LoVo (cell line): ENCODE results near the gene MYH1.

Source experiments
- DNase-seq: peaks from one replicate; pipeline ENCODE4 v3.0.0-alpha.2; 2016; ENCODE audit warnings: low spot score

The MYH1 gene

DNA sequence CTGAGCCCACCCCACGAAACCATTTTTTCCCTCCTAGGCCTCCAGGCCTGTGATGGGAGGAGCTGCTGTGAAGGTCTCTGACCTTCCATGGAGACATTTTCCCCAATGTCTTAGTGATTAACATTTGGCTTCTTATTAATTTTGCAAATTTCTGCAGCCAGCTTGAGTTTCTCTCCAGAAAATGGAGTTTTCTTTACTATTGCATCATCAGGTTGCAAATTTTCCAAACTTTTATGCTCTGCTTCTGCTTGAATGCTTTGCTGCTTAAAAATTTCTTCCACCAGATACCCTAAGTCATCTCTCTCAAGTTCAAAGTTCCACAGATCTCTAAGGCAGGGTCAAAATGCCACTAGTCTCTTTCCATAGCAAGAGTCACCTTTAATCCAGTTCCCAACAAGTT lies 36.1 kb downstream of the MYH1 start:
- DNase-seq: no peak

- DNase-seq: no peak
These were observed 40.6 kb downstream of the MYH1 start for GRCh38 chr17:10477701-10478100.

DNA sequence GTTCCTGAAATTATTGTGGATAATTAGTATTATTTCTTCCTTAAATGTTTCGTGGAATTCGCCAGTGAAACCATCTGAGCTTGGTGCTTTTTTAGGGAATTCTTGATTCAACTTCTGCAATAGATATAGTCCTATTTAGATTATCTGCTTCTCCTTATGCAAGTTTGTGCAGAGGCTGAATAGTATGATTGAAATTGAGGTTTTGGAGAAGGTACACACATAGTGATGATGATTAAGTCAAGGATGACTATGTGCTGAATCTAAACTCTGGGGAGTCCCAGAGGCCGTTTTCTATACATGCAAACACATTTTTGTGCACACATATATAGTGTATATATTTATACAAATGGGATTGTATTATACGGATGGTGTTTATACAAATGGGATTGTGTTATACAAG lies 43.8 kb downstream of the MYH1 start:
- no peak for DNase-seq

- peak; percentile 12 for DNase-seq
These were observed 46.5 kb downstream of the MYH1 start for GRCh38 chr17:10471858-10472257.

DNA sequence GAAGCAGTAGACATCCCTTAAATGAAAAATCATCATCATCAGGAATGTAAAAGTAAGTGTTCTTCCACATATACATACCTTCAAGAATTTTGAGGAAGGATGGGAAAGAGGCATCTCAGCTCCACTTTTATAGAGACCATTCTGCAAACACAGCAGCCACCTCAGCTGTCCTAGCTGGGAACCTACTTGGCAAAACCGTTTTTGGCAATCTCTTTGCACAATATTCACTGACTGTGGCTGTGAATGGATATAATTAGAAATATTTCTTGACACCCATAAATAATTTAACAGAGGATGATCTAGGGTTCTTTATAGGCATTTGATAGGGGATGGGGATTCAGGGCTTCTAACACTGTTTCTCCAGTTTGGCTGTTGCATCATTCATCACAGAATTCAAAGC lies 48.9 kb downstream of the MYH1 start, which contains the start of gene MYH4:
MYH4 (minus strand) TSS at position 101 of the 400 bp plus-strand sequence. CDS start 2,814 bp downstream, outside the sequence.
- DNase-seq: no peak

GRCh38 chr17:10463402-10463801 lies 54.9 kb downstream of the MYH1 start:
- no peak for DNase-seq

- DNase-seq: no peak
These were observed 58.3 kb downstream of the MYH1 start for GRCh38 chr17:10460062-10460461.

DNA sequence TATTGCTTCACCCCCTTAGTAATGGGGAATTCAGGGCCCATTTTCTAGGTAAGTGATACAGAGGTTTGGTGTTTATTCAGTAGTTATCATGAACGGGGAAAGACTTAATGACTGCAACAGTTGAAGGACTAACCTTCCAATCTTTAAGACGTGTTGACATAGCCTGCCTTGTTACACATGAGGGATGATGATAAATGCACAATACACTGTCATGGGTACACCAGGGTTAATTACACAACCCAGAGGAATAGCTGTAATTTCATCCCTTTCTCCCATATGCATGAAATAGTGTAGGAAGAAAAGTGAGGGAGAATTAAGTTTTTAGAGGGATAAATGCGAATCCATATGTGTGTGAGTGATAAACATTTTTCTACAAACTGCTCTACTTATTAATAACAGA lies 59.6 kb downstream of the MYH1 start:
- no peak for DNase-seq

GRCh38 chr17:10457952-10458351 lies 60.4 kb downstream of the MYH1 start:
- no peak for DNase-seq

- peak; percentile 64 for DNase-seq
These were observed 71.1 kb downstream of the MYH1 start for GRCh38 chr17:10447026-10447931.
